ENCODE measurements around the gene BCDIN3D.
"Not testable (repeated sequence)": the region's sequence is repeated elsewhere in the genome, so short reads cannot be mapped to it uniquely, and the experiment has no call there.

- not testable (repeated sequence) for TF ChIP-seq RXRA (IDR thresholded peaks at IDR 0.05; ENCODE audit: insufficient read depth, low read depth, low read length); TCF12 (IDR thresholded peaks at IDR 0.05; ENCODE audit: low read depth, low read length); POLR2AphosphoS5 (IDR thresholded peaks at IDR 0.05; ENCODE audit: low read depth, low read length); EZH2 (IDR thresholded peaks at IDR 0.05; ENCODE audit: low read depth, low read length, severe bottlenecking); POLR2A (IDR thresholded peaks at IDR 0.05; ENCODE audit: control extremely low read depth in 1 of 2, low read depth in 2 of 2, low read length in 2 of 2); CHD2 (IDR thresholded peaks at IDR 0.05; ENCODE audit: low read length); RFX5 (IDR thresholded peaks at IDR 0.05; ENCODE audit: borderline replicate concordance, low read depth, low read length); MAFK (IDR thresholded peaks at IDR 0.05; ENCODE audit: low read depth, low read length); SIN3A (conservative IDR thresholded peaks at IDR 0.05 in 1 of 2, IDR thresholded peaks at IDR 0.05 in 1 of 2; ENCODE audit: low read depth in 1 of 2, low read length in 2 of 2); KDM5A (IDR thresholded peaks at IDR 0.05; ENCODE audit: low read length); EP300 (IDR thresholded peaks at IDR 0.05; ENCODE audit: borderline replicate concordance in 1 of 2, low read depth in 2 of 2, low read length in 2 of 2)
- TF ChIP-seq, protein P1, sequence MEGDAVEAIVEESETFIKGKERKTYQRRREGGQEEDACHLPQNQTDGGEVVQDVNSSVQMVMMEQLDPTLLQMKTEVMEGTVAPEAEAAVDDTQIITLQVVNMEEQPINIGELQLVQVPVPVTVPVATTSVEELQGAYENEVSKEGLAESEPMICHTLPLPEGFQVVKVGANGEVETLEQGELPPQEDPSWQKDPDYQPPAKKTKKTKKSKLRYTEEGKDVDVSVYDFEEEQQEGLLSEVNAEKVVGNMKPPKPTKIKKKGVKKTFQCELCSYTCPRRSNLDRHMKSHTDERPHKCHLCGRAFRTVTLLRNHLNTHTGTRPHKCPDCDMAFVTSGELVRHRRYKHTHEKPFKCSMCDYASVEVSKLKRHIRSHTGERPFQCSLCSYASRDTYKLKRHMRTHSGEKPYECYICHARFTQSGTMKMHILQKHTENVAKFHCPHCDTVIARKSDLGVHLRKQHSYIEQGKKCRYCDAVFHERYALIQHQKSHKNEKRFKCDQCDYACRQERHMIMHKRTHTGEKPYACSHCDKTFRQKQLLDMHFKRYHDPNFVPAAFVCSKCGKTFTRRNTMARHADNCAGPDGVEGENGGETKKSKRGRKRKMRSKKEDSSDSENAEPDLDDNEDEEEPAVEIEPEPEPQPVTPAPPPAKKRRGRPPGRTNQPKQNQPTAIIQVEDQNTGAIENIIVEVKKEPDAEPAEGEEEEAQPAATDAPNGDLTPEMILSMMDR (IDR thresholded peaks at IDR 0.05; ENCODE audit: control extremely low read depth in 1 of 3, insufficient read depth in 1 of 3, low read depth in 1 of 3, low read length in 3 of 3) = not testable (repeated sequence)
Measured at GRCh38 chr12:49860921-49861320, 18.0 kb upstream of the BCDIN3D start.

Data from H1 (cell line).